CD14-positive monocyte (primary cell): ENCODE results near the gene ASIC2. TPM values are rescaled to one million over a fixed set of nuclear protein-coding genes. Genes with fewer than 3 reads are reported as not detected.

Experiments used
- DNase-seq, 3 donors: peaks; one replicate each; pipeline ENCODE4 v3.0.0-alpha.2; 2011 to 2022
- H2AFZ ChIP-seq: 2 replicates; pipeline ENCODE4 v1.6.0; 2012; ENCODE audit warnings: mild to moderate bottlenecking, low read depth, low read length, inconsistent platforms; ENCODE audit not compliant: insufficient read depth, poor library complexity, severe bottlenecking
- H3K27ac ChIP-seq, 2 donors: 1 replicate in 1 of 2; 2 replicates in 1 of 2; pipeline ENCODE4 v1.5.1; 2012 to 2013; ENCODE audit warnings: low read length in 2 of 2, control low read depth in 1 of 2, inconsistent platforms in 1 of 2, low read depth in 1 of 2, mild to moderate bottlenecking in 1 of 2
- H3K27me3 ChIP-seq, 2 donors: one replicate each; pipeline versions ENCODE4 v1.6.0 to v1.6.1; 2011 to 2013; ENCODE audit warnings: low read length in 2 of 2; ENCODE audit not compliant: control insufficient read depth in 2 of 2, insufficient read depth in 2 of 2
- H3K36me3 ChIP-seq, 2 donors: replicated peaks in 1 of 2; 1 replicate in 1 of 2; 2 replicates in 1 of 2; pipeline versions ENCODE4 v1.5.1 to v1.6.1; 2012 to 2013; ENCODE audit warnings: low read length in 2 of 2, control low read depth in 1 of 2, inconsistent platforms in 1 of 2, mild to moderate bottlenecking in 1 of 2; ENCODE audit not compliant: insufficient read depth in 2 of 2, control insufficient read depth in 1 of 2
- H3K4me1 ChIP-seq, 2 donors: 1 replicate in 1 of 2; 2 replicates in 1 of 2; pipeline versions ENCODE4 v1.5.1 to v1.6.1; 2012 to 2013; ENCODE audit warnings: low read length in 2 of 2, control low read depth in 1 of 2, inconsistent platforms in 1 of 2, mild to moderate bottlenecking in 1 of 2, moderate library complexity in 1 of 2; ENCODE audit not compliant: insufficient read depth in 2 of 2, control insufficient read depth in 1 of 2
- H3K4me2 ChIP-seq: replicated peaks from 2 replicates; pipeline ENCODE3; 2012; ENCODE audit warnings: low read length, moderate library complexity, mild to moderate bottlenecking; ENCODE audit not compliant: poor library complexity, severe bottlenecking; ENCODE audit errors: extremely low read depth
- H3K4me3 ChIP-seq, 3 experiments: fragments of 200-600 bp in 1 of 3; sonication (generic) in 1 of 3; replicated peaks in 1 of 3; 1 replicate in 2 of 3; 2 replicates in 1 of 3; pipeline ENCODE4 v1.5.1; 2011 to 2013; ENCODE audit warnings: low read length in 3 of 3, mild to moderate bottlenecking in 3 of 3, control low read depth in 2 of 3, low read depth in 2 of 3, inconsistent platforms in 1 of 3, moderate library complexity in 1 of 3
- H3K79me2 ChIP-seq: 2 replicates; pipeline ENCODE4 v1.6.0; 2012; ENCODE audit warnings: mild to moderate bottlenecking, control low read depth, inconsistent platforms, low read length, moderate library complexity; ENCODE audit not compliant: insufficient read depth
- H3K9ac ChIP-seq: 2 replicates; pipeline ENCODE4 v1.6.0; 2017; ENCODE audit warnings: low read length, mild to moderate bottlenecking; ENCODE audit not compliant: insufficient read depth, poor library complexity, severe bottlenecking
- H3K9me3 ChIP-seq, 2 donors: replicated peaks in 1 of 2; 1 replicate in 1 of 2; 2 replicates in 1 of 2; pipeline versions ENCODE4 v1.5.1 to v1.6.1; 2012 to 2013; ENCODE audit warnings: low read length in 2 of 2, control low read depth in 1 of 2; ENCODE audit not compliant: control insufficient read depth in 1 of 2, insufficient read depth in 1 of 2
- H4K20me1 ChIP-seq: 2 replicates; pipeline ENCODE4 v1.6.0; 2012; ENCODE audit warnings: mild to moderate bottlenecking, low read length, control low read depth, moderate library complexity; ENCODE audit not compliant: insufficient read depth
- H3K27ac Mint-ChIP-seq, 7 donors: one replicate each; pipeline ENCODE4 v1.8.0; 2020; ENCODE audit warnings: mild to moderate bottlenecking in 7 of 7, mixed read lengths in 7 of 7, moderate library complexity in 6 of 7, inconsistent platforms in 2 of 7
- H3K27me3 Mint-ChIP-seq, 3 donors: one replicate each; pipeline ENCODE4 v1.8.0; 2021 to 2022; ENCODE audit warnings: low read depth in 3 of 3, mild to moderate bottlenecking in 3 of 3, mixed read lengths in 3 of 3, moderate library complexity in 3 of 3, inconsistent platforms in 1 of 3
- H3K36me3 Mint-ChIP-seq, 2 donors: one replicate each; pipeline ENCODE4 v1.8.0; 2020; ENCODE audit warnings: mixed read lengths in 2 of 2, inconsistent platforms in 1 of 2, mild to moderate bottlenecking in 1 of 2
- H3K4me1 Mint-ChIP-seq: one replicate; pipeline ENCODE4 v1.8.0; 2020; ENCODE audit warnings: mild to moderate bottlenecking, mixed read lengths
- H3K4me3 Mint-ChIP-seq, 2 donors: one replicate each; pipeline ENCODE4 v1.8.0; 2020; ENCODE audit warnings: mild to moderate bottlenecking in 2 of 2, mixed read lengths in 2 of 2, moderate library complexity in 1 of 2
- H3K9me3 Mint-ChIP-seq, 7 donors: one replicate each; pipeline ENCODE4 v1.8.0; 2020 to 2022; ENCODE audit warnings: mixed read lengths in 7 of 7, mild to moderate bottlenecking in 6 of 7, moderate library complexity in 6 of 7, inconsistent platforms in 2 of 7
- CTCF ChIP-seq: fragments of 200-600 bp; IDR thresholded peaks from one replicate; pipeline ENCODE4 v1.8.0; 2022; ENCODE audit warnings: antibody characterized with exemption, mild to moderate bottlenecking
- WGBS: methylation state at CpG from one replicate; pipeline ENCODE4 v1.1.5; 2013; ENCODE audit warnings: missing lambda C conversion rate; ENCODE audit not compliant: insufficient coverage; 5-methylcytosine and 5-hydroxymethylcytosine counted together
- intact Hi-C, 2 donors: fragments of 100-400 bp; cut with micrococcal nuclease; formaldehyde crosslinking; loops; one replicate each; pipeline versions ENCODE4 v1.15.0 to v1.15.1; 2023
- polyA plus RNA-seq, 3 donors: library from polyadenylated mRNA; depleted of rRNA in 1 of 3; unstranded in 2 of 3; stranded (reverse) in 1 of 3; fragments of 300-500 nt in 2 of 3; fragments of >200 nt in 1 of 3; fragmentation: Illumina TruSeq in 2 of 3; gene quantifications; 1 replicate in 2 of 3; 2 replicates in 1 of 3; pipeline ENCODE4 v1.2.3, GENCODE V29; 2012 to 2021

The ASIC2 gene
- polyA plus RNA-seq, 3 donors = not detected

GRCh38 chr17:33050611-33051140, 242.4 kb downstream of the ASIC2 start:
- Mint-ChIP-seq H3K27ac (no peak overlapping the region), H3K4me3 (no peak overlapping the region), H3K36me3 (no peaks in the 10 kb centered on the region), H3K9me3 (no peaks in the 10 kb centered on the region), H3K4me1 (no peaks in the 10 kb centered on the region), H3K27me3 (peaks cover 5 to 10% (median 6%) of the 10 kb centered on the region in 3 donors)
- H3K4me2 ChIP-seq = no peak overlapping the region
- no peaks in the 10 kb centered on the region for H4K20me1 ChIP-seq
- H3K27me3 ChIP-seq = no peaks in the 10 kb centered on the region
- DNase-seq = no peak
- WGBS = 100% methylated on average over 1 of the region's 1 CpG
- intact Hi-C loops = no loop called here
- no peaks in the 10 kb centered on the region for H3K36me3 ChIP-seq
- TF ChIP-seq CTCF = no peak
- no peak overlapping the region for H3K4me3 ChIP-seq
- H3K79me2 ChIP-seq = no peaks in the 10 kb centered on the region
- H3K9me3 ChIP-seq = no peaks in the 10 kb centered on the region
- no peak overlapping the region for H2AFZ ChIP-seq
- no peak overlapping the region for H3K9ac ChIP-seq
- H3K4me1 ChIP-seq = no peaks in the 10 kb centered on the region
- H3K27ac ChIP-seq = no peak overlapping the region

- no peak overlapping the region for H3K9ac ChIP-seq
- Mint-ChIP-seq H3K4me3 (no peak overlapping the region), H3K27me3 (peaks cover 1 to 7% (median 4%) of the 10 kb centered on the region in 3 donors), H3K36me3 (no peaks in the 10 kb centered on the region), H3K9me3 (peaks cover 0 to 3% (median 0%) of the 10 kb centered on the region in 7 donors), H3K4me1 (no peaks in the 10 kb centered on the region), H3K27ac (no peak overlapping the region)
- no peaks in the 10 kb centered on the region for H4K20me1 ChIP-seq
- peak; percentile 91 for TF ChIP-seq CTCF
- no peaks in the 10 kb centered on the region for H3K9me3 ChIP-seq
- H3K79me2 ChIP-seq = no peaks in the 10 kb centered on the region
- no peak overlapping the region for H3K4me3 ChIP-seq
- no peak overlapping the region for H2AFZ ChIP-seq
- H3K27ac ChIP-seq = no peak overlapping the region
- no peaks in the 10 kb centered on the region for H3K27me3 ChIP-seq
- no peaks in the 10 kb centered on the region for H3K36me3 ChIP-seq
- peak; percentile 4 to 23 (median 7) for DNase-seq
- WGBS = 35% methylated on average over 6 of the region's 11 CpGs
- H3K4me1 ChIP-seq = no peaks in the 10 kb centered on the region
- intact Hi-C loops = no loop called here
- no peak overlapping the region for H3K4me2 ChIP-seq
Measured at GRCh38 chr17:33049781-33050414, 243.2 kb downstream of the ASIC2 start.
